Activated T-cell treated with anti-CD3 and anti-CD28 coated beads for 1 hour (primary cell): ENCODE measurements around the gene BEAN1.

ENCODE experiments used
- DNase-seq: peaks from one replicate; pipeline ENCODE4 v3.0.0-alpha.2; 2020; ENCODE audit warnings: low read depth

The BEAN1 gene

GRCh38 chr16:66395806-66396555 lies 31.1 kb upstream of the BEAN1 start:
- DNase-seq = no peak

DNA sequence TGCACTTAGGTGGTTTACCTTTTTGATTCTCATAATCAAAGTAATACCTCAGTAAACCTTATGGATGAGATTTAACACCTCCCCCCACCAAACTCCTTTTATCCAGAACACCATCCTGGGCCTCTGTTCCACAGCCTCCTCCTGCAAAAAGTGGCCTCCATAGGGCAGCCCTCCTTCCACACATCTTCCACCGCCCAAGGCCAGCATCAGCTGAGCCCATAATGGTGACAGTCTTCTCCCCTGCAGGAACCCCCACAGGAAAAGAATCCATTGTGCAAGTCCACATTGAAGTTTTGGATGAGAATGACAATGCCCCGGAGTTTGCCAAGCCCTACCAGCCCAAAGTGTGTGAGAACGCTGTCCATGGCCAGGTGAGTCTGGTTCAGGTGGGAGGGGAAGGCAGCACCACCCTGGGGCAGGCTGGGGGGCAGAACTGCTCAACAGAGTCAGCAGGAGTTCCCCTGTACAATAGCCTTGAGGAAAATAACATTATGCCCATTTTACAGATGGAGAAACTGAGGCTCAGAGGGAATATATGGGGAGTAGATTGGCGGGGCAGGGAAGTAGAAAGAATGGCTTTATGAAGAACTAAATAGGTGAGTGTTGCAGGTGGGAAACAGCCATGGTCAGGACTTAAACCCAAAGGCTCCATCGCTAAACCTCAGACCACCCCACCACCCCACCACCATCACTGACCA lies 29.2 kb upstream of the BEAN1 start:
- no peak for DNase-seq

- no peak for DNase-seq
These were observed 28.1 kb upstream of the BEAN1 start for GRCh38 chr16:66399031-66399430.

- DNase-seq = no peak
These were observed 27.2 kb upstream of the BEAN1 start for GRCh38 chr16:66399930-66400329.

DNA sequence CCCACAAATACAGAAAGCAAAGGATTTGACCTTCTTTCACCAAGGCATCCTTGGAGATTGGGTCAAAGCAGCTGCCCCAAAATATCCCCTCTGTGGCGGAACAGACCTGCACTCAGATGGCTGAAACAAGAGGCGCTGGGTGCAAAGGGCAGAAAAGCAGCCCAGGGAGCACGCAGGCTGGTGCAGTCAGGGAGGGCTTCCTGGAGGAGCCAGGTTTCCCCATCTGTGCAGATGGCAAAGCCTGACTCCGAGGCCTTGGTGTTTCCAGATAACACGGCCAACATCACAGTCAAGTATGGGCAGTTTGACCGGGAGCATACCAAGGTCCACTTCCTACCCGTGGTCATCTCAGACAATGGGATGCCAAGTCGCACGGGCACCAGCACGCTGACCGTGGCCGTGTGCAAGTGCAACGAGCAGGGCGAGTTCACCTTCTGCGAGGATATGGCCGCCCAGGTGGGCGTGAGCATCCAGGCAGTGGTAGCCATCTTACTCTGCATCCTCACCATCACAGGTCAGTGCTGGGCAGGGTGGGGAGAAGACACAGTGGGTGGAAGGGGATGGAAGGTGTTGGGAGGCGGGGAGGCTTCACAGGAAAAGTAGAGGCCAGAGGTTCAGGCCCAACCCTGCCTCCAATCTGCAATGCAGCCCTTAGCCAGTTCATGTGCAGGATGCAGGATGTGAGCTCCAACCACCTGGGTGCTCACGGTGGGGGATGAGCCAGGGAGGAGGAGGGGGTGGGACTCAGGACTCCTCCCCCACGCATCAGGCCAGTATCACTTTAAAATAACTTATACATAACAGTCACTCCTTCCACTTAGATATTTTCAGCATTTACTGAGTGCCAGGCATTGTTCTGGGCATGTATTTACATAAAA lies 26.4 kb upstream of the BEAN1 start:
- no peak for DNase-seq

- no peak for DNase-seq
These were observed 25.5 kb upstream of the BEAN1 start for GRCh38 chr16:66401610-66402009.

DNA sequence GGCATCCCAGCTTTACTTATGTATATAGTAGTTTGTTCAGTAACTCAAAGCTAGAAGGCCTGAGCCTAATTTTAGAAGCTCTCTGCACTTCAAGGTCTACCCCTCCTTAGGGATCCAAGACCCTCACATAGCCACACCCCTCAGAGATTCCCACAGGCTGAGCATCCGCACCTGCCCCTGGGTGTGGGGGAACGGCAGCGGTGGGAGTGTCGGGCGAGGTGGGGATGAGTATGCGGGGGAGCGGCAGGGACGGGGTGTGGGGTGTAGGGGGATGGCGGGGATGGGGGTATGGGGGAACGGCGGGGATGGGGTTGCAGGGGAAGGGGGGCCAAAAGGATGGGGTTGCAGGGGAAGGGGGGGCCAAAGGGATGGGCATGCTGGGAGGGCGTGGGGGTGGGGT lies 24.9 kb upstream of the BEAN1 start:
- no peak for DNase-seq

DNA sequence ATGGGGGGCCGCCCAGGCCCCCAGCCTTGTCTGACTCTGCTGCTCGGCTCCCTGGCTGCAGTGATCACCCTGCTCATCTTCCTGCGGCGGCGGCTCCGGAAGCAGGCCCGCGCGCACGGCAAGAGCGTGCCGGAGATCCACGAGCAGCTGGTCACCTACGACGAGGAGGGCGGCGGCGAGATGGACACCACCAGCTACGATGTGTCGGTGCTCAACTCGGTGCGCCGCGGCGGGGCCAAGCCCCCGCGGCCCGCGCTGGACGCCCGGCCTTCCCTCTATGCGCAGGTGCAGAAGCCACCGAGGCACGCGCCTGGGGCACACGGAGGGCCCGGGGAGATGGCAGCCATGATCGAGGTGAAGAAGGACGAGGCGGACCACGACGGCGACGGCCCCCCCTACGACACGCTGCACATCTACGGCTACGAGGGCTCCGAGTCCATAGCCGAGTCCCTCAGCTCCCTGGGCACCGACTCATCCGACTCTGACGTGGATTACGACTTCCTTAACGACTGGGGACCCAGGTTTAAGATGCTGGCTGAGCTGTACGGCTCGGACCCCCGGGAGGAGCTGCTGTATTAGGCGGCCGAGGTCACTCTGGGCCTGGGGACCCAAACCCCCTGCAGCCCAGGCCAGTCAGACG lies 24.4 kb upstream of the BEAN1 start:
- DNase-seq = no peak

- DNase-seq = no peak
These were observed 23.5 kb upstream of the BEAN1 start for GRCh38 chr16:66403531-66404145.

DNA sequence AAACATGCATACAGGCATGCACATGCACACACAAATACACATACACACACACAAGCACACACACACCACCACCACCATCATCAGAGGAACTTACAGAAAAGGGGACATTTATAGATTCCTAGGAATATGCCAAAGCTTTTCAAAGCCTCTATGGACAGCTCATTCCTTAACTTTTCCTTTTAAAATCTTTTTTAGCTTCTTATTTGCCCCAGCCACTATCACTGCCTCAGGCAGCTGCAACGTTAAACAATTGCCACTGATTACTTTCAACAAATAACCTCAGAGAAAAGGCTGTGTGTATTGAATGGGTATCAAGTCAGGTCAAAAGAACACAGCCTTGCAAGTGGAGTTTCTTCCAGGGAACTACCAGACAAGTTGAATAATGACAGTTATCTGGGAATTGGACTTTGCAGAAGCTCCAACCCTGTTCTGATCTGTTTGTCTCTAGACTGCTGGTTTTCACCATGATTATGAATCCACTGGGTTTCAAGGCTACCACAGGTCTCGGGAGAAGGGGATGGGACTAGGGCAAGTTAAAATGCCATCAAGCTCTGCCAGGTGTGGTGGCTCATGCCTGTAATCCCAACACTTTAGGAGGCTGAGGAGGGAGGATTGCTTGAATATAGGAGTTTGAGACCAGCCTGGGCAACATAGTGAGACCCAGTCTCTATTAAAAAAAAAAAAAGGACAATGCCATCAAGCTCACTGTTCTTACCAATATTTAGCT lies 21.9 kb upstream of the BEAN1 start:
- DNase-seq = no peak

DNA sequence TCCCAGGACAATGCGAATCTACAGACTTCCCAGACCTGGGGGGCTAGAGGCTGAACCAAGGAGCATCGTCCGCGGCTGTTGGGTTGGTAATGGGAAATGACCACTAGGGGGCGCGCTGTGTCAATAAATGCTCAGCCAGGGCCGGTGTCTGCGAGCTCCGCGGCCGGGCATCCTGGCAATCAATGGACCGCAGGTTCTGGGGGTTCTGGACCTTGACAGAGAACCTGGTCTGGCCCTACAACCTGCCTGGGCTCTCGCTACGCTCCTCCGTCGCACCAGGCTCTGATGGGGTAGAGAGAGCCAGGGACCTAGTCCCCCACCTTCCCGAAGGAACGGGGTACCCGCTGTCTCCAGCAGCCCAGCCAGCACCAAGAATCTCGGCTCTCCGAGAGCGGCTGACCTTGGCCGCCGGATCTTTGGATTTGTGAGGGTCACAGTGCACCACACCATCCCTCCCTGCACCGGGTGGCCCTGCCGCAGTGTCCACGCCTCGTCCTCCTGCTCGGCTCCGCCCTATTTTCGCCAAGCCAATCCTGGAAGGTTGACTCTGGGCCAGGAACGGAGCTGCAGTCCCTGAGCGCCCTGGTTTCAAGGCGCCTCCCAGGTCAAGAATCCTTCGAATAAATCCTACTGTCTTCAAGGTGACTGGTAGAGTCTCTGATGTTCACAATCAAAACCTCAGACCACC lies 20.4 kb upstream of the BEAN1 start:
- DNase-seq = peak; percentile 93

GRCh38 chr16:66408163-66409048 lies 18.7 kb upstream of the BEAN1 start:
- no peak for DNase-seq

- no peak for DNase-seq
These were observed 17.9 kb upstream of the BEAN1 start for GRCh38 chr16:66409156-66409555.

- no peak for DNase-seq
These were observed 14.9 kb upstream of the BEAN1 start for GRCh38 chr16:66412182-66412581.

DNA sequence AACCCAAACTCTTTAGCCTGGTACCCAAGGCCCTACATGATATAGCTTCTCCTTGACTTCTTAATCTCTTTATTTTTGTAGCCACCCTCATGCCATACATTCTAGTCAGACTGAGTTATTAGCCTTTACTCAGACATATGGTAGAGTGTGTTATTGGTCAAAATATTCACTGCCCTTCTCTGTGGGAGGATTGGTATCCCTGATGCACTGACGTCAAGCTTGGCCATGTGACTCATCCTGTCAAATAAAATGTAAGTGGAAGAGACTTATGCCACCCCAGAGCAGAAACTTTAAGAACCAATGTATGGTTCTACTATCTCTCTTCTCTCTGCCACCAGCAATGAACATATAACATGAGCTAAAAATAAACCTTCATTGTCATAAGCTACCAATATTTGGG lies 12.2 kb upstream of the BEAN1 start:
- no peak for DNase-seq

GRCh38 chr16:66416136-66416535 lies 11.0 kb upstream of the BEAN1 start:
- no peak for DNase-seq

DNA sequence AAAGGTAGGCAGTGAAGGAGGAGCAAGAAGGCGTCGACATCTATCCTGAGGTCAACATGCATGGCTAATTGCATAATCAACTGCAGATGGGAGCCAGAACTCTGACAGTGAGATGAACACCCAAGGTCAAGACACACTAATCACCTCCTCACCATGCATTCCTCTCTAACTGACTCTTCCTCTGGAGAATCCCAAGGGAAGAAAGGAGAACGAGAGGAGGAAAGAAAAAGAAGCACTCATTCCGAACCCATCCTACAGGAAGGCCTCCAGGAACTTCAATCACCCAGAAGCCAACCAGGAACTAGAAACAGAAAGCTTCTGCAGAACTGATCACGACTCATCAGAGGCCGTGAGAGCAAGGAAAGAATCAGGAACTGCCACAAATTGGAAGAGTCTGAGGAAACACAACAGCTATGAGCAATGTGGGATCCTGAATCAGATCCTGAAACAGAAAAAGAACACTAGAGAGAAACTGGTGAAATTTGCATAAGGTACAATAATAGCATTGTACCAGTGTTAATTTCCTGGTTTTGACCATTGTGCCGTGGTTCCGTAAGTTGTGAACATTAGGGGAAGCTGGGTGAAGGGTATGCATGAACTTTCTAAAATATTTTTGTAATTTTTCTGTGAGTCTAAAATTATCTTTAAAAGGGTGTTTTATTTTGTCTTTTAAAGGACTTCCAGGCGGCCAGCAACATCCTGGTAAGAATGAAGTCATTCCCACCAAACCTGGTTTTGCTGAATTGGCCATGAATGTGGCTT lies 10.0 kb upstream of the BEAN1 start:
- no peak for DNase-seq

- DNase-seq = no peak
These were observed 8.7 kb upstream of the BEAN1 start for GRCh38 chr16:66418165-66418962.
